GM10248 (cell line): Measurements from ENCODE around the gene CEPT1.

Experiments
- CTCF ChIA-PET: fragments of 300-600 bp; sonication (Branson Sonifier 250); formaldehyde crosslinking; extraction: SDS; loops from one replicate; lab custom pipeline; 2021; ENCODE audit warnings: antibody characterized with exemption; lab: Yijun Ruan, JAX
- POLR2A ChIA-PET: fragments of 350-650 bp; sonication (Branson Sonifier 250); formaldehyde crosslinking; extraction: SDS; loops from one replicate; lab custom pipeline; 2020; ENCODE audit warnings: antibody characterized with exemption; lab: Yijun Ruan, JAX
- DNase-seq: peaks from one replicate; pipeline ENCODE4 v3.0.0; 2012; ENCODE audit errors: extremely low spot score
- CTCF ChIP-seq: IDR thresholded peaks from 2 replicates; pipeline ENCODE4 v1.5.1; 2012; ENCODE audit warnings: mild to moderate bottlenecking, low read depth; ENCODE audit errors: extremely low read depth, missing control alignments, control extremely low read depth

CEPT1 gene

GRCh38 chr1:111157431-111157830, 17.4 kb downstream of the CEPT1 start:
- ChIA-PET CTCF (interaction anchor here (1.7 kb wide), 1 partner anchor 14 kb away, joined by 5 read pairs; no protein-coding TSS in a partner anchor), POLR2A (no interaction called here)
- no peak for TF ChIP-seq CTCF
- no peak for DNase-seq

DNA sequence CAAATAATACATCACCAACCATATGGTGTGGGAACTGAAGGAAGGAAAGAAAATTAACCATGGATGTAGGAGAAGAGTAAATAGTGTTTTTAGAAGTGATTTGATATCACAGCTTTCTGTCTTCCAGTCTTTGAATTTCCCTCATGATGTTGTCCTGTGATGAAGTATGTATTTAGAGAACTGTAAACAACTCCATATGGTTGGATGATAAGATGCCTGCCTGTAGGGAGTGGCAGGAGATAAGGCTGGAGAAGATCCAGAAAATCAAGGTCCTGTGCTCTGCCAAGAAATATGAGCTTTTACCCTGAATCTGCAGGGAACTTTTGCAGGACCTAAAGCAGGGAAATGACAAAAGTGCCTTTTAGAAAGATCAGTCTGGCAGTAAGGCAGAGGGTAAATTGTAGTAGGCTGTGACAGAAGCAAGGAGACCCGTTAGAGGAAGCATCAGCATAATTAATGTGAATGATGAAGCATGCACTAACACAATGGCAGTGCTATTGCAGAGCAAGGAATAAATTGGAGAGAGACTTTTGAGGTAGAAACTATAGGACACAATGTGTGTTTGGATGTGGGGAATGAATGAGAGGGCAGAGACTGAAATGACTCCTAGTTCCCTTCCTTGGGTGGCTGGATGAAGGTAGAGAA, 21.9 kb downstream of the CEPT1 start:
- DNase-seq = no peak
- POLR2A ChIA-PET = no interaction called here
- CTCF ChIA-PET = interaction anchor here (1.1 to 1.6 kb wide), 3 partner anchors 9 to 36 kb away, joined by 3 to 4 read pairs (median 4); no protein-coding TSS in a partner anchor
- TF ChIP-seq CTCF = no peak

GRCh38 chr1:111162488-111162880, 22.5 kb downstream of the CEPT1 start:
- no peak for TF ChIP-seq CTCF
- ChIA-PET CTCF (interaction anchor here (1.1 kb wide), 1 partner anchor 12 kb away, joined by 4 read pairs; no protein-coding TSS in a partner anchor), POLR2A (no interaction called here)
- DNase-seq = no peak

DNA sequence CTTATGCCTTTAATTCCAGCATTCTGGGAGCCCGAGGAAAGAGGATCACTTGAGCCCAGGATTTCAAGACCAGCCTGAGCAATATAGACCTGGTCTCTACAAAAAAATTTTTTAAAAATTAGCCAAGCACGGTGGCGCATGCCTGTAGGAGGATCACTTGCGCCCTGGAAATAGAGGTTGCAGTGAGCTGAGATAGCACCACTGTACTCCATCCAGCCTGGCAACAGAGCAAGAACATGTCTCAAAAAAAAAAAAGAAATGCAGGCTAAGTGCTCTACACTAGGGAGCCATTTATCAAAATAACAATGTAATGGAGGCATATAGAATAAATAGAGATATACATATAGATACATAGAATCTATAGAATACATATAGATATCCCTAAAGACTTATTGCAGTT, 23.3 kb downstream of the CEPT1 start:
- ChIA-PET POLR2A (no interaction called here), CTCF (interaction anchor here (1.8 kb wide), 1 partner anchor 21 kb away, joined by 5 read pairs; no protein-coding TSS in a partner anchor)
- no peak for DNase-seq
- TF ChIP-seq CTCF = no peak

GRCh38 chr1:111164151-111164550, 24.1 kb downstream of the CEPT1 start:
- ChIA-PET CTCF (interaction anchor here (1.5 to 1.8 kb wide), 2 partner anchors 14 to 22 kb away, joined by 5 to 6 read pairs; no protein-coding TSS in a partner anchor), POLR2A (no interaction called here)
- no peak for DNase-seq
- no peak for TF ChIP-seq CTCF

- TF ChIP-seq CTCF = no peak
- no peak for DNase-seq
- POLR2A ChIA-PET = interaction anchor here (0.8 kb wide), 1 partner anchor 44 kb away, joined by 5 read pairs; no protein-coding TSS in a partner anchor
- CTCF ChIA-PET = interaction anchor here (1.2 to 1.4 kb wide), 3 partner anchors 14 to 35 kb away, joined by 3 read pairs; no protein-coding TSS in a partner anchor
These were observed 32.4 kb downstream of the CEPT1 start for GRCh38 chr1:111172463-111172862.
